GM18498 (cell line): ENCODE data around the gene UBC.
"Not testable (repeated sequence)": the region's sequence is repeated elsewhere in the genome, so short reads cannot be mapped to it uniquely, and the experiment has no call there.

ENCODE experiments used
- ATAC-seq: cut with Tn5 transposase; IDR thresholded peaks from one replicate; pipeline ENCODE4 v1.9.1; 2021; ENCODE audit warnings: mild to moderate bottlenecking, moderate library complexity; ENCODE audit not compliant: unreplicated experiment

Gene UBC

GRCh38 chr12:124916374-124917134 is 2.1 kb upstream of the UBC start:
- no peak for ATAC-seq

- ATAC-seq: peak; percentile 1
Measured at GRCh38 chr12:124915239-124916236, 1.1 kb upstream of the UBC start.

- ATAC-seq: peak; percentile 28
Measured at GRCh38 chr12:124913474-124914391, 717 bp downstream of the UBC start.

- ATAC-seq: not testable (repeated sequence)
Measured at GRCh38 chr12:124912529-124913287, 1.7 kb downstream of the UBC start.

GRCh38 chr12:124911521-124911920 is 2.9 kb downstream of the UBC start:
- not testable (repeated sequence) for ATAC-seq

- ATAC-seq: no peak
Measured at GRCh38 chr12:124910561-124911478, 3.6 kb downstream of the UBC start.

GRCh38 chr12:124909831-124910560 is 4.5 kb downstream of the UBC start:
- no peak for ATAC-seq

- ATAC-seq: peak; percentile 62
Measured at GRCh38 chr12:124906606-124907261, 7.7 kb downstream of the UBC start.

- ATAC-seq: no peak
Measured at GRCh38 chr12:124904306-124905098, 9.9 kb downstream of the UBC start.

- ATAC-seq: no peak
Measured at GRCh38 chr12:124902916-124903315, 11.5 kb downstream of the UBC start.

GRCh38 chr12:124901003-124901402 is 13.4 kb downstream of the UBC start:
- ATAC-seq: no peak

- not testable (repeated sequence) for ATAC-seq
Measured at GRCh38 chr12:124900345-124900795, 14.1 kb downstream of the UBC start.

- ATAC-seq: no peak
Measured at GRCh38 chr12:124898923-124899294, 15.5 kb downstream of the UBC start.

- peak; percentile 54 for ATAC-seq
Measured at GRCh38 chr12:124898200-124898922, 16.1 kb downstream of the UBC start.

GRCh38 chr12:124896461-124896860 is 18.0 kb downstream of the UBC start:
- no peak for ATAC-seq
